Measurements from ENCODE around the gene HLCS.

HLCS gene

GRCh38 chr21:36985751-36986594 is 19.5 kb upstream of the HLCS start:
- DNase-seq = no peak

DNA sequence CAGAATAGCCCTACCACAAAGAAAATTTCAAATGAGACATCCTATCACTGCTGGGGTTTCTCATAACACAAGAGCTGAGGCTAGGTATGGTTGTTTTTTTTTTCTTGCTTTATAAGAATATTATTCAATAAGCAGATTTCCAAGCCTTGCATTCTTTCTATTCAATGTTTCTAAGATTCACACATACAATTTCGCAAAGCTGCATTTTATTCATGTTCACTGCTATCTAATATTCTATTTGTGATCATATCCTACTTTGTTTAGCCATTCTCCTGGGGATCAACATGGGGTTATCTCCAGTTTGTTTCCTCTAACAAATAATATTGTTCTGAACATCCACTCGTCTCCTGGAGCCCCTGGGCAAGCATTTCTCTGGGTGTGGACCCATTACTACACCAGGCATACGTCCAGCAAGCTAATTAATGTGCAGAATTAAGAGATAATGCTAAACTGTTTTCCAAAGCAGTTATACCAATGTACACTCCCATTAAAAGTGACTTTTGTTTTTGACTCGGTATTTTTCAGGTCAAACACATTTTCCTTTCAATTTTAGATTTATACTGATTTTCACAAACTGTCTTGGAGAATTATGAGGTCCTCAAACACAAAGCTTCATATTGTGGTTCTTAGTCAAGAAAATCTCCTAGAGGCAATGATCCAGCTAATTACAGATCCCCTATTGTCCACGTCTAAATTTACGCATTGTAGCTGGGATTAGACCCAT is 15.7 kb upstream of the HLCS start:
- DNase-seq = no peak

- no peak for DNase-seq
Measured at GRCh38 chr21:36981049-36981391, 14.6 kb upstream of the HLCS start.

- no peak for DNase-seq
Measured at GRCh38 chr21:36980280-36981048, 14.0 kb upstream of the HLCS start.

- peak; percentile 73 for DNase-seq
Measured at GRCh38 chr21:36976882-36977651, 10.6 kb upstream of the HLCS start.

DNA sequence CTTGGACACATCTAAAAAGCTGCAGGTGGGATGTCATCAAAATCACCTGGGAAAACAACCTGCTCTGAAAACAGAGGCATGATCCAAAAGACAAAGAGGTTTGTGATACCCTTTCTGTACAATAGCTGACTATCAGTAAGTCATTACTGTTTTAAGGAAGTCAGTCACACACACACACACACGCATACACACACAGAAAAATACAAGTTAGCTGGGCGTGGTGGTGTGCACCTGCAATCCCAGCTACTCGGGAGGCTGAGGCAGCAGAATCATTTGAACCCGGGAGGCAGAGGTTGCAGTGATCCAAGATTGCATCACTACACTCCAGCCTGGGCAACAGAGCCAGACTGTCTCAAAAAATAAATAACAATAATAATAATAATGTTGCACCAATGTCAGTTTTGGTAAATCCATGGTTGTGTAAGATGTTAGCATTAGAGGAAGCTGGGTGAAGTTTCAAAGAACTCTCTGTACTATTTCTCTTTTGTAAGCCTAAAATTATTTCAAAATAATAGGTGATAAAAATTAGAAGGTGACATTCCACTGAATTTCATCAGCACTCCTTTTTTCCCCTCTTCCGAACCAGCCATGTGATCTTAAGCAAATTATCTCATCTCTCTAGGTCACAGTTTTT is 9.9 kb upstream of the HLCS start:
- no peak for DNase-seq

GRCh38 chr21:36974851-36975192 is 8.4 kb upstream of the HLCS start:
- DNase-seq = no peak

GRCh38 chr21:36973986-36974850 is 7.7 kb upstream of the HLCS start:
- no peak for DNase-seq

DNA sequence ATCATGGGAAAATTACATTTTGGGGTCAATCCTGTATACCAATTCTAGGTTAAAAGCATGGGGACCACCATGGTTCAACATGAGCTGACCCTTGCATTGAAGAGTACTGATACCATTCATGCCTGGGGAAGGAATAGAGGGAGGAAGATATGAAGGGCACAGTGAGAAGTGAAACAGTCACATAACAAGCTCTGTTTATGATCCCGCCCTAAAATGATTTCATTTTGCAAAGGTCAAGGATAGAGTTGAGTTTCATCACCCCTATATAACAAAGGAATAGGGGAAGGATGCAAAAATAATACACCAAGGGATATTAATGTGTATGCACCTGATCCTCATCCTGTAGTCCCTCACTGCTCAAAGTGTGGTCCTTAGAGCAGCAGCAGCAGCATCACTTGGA is 2.5 kb upstream of the HLCS start:
- no peak for DNase-seq

GRCh38 chr21:36968414-36968813 is 1.9 kb upstream of the HLCS start:
- DNase-seq = no peak

- no peak for DNase-seq
Measured at GRCh38 chr21:36966821-36967768, 626 bp upstream of the HLCS start.

GRCh38 chr21:36965720-36966065 is 776 bp downstream of the HLCS start:
- no peak for DNase-seq

- no peak for DNase-seq
Measured at GRCh38 chr21:36964827-36965719, 1.4 kb downstream of the HLCS start.

- DNase-seq = no peak
Measured at GRCh38 chr21:36964398-36964797, 2.1 kb downstream of the HLCS start.

DNA sequence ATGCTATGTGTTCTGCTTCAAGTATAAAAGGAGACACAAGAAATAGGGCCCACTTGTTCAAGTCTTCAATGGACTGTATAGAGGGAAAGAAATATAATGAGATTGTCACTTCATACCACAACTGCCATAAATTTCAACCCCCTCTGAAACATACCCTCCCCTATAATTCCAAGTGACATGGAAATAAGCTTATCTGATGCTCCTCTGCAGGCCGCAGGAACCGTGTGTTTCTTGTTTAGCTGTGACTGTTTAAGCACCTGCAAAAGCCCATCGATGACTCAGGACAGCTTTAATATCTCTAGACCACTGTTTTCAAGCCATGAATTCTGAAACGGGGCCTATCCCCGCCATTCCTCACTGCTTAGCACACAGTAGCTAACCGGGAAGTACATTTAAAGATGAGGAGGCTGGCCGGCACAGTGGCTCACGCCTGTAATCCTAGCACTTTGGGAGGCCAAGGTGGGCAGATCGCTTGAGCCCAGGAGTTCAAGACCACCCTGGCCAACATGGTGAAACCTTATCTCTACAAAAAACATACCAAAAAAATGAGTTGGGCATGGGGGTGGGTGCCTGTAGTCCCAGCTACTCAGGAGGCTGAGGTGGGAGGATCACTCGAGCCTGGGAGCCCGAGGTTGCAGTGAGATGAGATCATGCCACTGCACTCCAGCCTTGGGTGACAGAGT is 4.2 kb downstream of the HLCS start:
- DNase-seq = no peak

- no peak for DNase-seq
Measured at GRCh38 chr21:36960676-36961284, 5.7 kb downstream of the HLCS start.

- DNase-seq = no peak
Measured at GRCh38 chr21:36959020-36959835, 7.2 kb downstream of the HLCS start.

Measured in kidney glomerular epithelial cell (primary cell).